AML-193 (cell line): ENCODE data around the gene DPP6.

ENCODE experiments used
- DNase-seq, 2 experiments: peaks; one replicate each; lab custom pipeline; 2025; lab: John Stamatoyannopoulos, UW

DPP6 gene

DNA sequence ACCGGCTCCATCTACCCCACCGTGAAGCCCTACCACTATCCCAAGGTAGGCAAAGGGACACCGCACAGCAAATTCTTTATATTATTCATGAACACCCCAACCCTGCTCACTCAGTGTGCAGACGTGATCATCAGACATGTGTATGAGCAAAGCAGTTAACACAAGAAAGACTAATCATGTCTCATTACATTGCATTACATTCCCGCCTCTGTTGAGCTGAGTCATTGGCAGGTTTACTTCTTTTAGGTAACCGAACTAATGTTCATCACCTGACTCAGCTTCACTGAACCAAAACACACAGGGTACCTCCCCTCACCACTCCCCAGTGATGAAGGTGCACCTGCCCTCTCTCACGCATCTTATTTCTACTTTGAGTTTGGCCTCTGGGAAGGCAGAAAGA is 717.3 kb downstream of the DPP6 start:
- DNase-seq: no peak

DNA sequence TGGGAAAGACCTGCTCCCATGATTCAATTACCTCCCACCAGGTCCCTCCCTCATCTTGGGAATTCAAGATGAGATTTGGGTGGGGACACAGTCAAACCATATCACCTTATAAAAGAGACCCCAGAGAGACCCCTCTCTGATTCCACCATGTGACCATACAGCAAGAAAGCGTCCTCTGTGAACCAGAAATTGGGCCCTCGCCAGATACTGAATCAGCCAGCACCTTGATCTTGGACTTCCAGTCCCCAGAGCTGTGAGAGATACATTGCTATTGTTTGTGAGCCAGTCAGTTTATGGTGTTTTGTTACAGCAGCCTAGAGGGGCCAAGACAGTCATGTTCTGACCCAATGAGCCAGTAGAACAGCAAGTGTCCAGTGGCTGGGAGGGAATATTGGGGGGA is 718.2 kb downstream of the DPP6 start:
- no peak for DNase-seq

GRCh38 chr7:154770962-154771361 is 718.8 kb downstream of the DPP6 start:
- DNase-seq: no peak

DNA sequence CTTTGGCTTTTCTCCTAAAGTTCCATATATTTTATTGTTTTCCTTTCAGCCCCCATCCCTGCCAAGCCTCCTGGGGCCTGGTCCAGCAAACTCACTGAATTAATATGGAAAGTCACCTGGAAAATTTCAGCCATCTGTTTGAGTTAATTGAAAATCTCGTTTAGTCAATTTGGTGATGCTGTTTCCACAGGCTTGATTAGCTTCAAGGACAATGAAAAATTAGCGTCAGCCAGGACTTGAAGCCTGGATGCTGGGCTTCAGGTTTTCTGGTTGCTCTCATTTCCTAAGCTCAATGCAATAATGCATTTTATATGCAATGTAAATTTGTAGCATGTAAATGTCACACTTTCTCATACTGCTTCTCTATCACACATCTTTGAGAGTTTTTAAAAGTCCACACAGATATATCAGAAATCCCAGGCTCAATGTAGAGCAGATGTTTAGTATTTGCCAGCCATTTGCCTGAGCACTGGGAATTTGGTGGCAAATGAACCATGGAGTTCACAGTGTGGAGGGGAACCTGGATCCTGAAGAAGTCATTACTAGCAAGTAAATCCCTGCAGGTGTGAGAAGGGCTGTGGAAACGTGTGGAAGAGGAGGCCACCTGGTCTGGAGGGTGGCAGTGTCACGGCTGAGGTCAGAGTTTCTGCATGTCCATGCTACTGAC is 722.2 kb downstream of the DPP6 start:
- no peak for DNase-seq

GRCh38 chr7:154775681-154776080 is 723.5 kb downstream of the DPP6 start:
- no peak for DNase-seq

DNA sequence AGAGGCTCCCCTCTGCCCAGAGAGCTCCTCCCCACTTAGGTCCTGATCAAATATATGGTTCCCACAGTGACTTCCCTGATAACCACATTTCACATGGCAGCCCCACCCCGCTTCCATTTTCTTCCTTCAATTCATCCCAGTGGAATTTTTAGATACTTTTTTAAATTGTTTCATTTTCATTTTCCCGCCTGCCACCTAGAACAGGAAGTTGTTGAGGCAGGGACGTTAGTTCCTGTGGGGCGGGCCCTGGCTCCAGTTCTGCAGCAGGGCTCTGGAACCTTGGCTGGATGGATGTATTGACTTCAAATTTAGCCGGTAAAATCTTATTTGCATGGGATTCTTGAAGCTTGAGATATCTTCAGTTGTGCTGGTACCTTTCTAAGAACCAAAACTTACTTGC is 724.2 kb downstream of the DPP6 start:
- DNase-seq: no peak

DNA sequence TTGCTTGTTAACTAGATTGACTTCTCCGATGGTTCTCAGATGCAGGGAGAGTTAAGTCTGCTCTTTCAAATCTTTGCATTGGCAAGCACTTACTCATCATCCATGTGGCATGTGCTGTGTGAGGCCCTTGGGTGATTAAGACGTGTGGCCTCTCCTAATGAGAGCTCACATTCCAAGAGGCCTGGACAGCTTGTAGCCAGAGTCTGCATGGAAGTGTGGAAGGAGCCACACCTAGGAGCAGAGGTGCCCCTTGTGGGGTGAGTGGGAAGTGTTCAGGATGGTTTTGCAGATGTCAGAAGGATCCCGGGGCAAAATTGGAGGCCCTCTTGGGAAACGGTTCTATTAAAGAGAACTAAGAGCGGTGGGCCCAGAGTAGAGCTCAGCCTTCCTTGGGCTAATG is 724.8 kb downstream of the DPP6 start:
- no peak for DNase-seq

GRCh38 chr7:154777489-154777888 is 725.3 kb downstream of the DPP6 start:
- no peak for DNase-seq

GRCh38 chr7:154777908-154778307 is 725.7 kb downstream of the DPP6 start:
- DNase-seq: no peak

DNA sequence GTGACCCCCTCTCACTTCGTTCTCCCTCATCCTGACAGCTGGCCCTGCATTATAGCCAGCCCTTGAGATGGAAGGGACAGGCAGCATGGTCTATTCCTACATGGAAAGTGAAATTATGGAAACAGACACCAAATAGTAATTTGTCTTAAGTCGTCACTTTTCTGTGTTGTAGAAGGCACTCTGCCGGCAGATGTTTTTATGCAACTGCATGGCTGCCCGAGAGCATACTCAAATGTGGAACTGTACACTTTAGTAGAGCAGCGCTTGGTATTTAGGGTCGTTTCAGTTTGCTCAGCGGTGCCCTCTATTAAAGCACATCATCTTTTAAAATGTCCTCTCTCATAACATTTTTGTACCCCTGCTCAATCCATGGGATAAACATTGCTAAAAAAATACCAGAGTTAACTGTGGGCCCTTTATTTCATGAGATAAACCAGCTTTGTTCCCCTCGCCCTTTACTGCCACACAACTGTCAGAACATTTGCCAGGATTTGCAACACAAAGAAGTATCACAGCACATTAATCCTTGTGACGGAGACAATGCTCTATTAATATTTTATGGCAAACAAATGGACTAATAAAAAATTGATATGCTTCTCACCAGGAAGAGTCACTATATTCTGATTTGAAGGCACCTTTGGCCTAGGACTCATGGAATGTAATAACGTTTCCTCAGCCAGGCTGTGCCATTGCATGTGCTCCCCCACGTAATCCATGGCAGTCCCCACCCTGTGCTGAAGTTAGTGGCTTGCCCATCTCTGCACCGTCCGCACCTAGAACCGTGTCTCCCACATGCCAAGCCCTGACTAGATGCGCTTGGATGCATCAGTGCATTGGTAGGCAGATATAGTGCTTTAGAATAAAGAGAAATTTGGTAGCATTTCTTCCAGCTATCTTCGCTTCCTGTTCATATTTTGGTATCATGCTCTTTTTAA is 729.4 kb downstream of the DPP6 start:
- no peak for DNase-seq

- DNase-seq: no peak
Measured at GRCh38 chr7:154783281-154783909, 731.2 kb downstream of the DPP6 start.

DNA sequence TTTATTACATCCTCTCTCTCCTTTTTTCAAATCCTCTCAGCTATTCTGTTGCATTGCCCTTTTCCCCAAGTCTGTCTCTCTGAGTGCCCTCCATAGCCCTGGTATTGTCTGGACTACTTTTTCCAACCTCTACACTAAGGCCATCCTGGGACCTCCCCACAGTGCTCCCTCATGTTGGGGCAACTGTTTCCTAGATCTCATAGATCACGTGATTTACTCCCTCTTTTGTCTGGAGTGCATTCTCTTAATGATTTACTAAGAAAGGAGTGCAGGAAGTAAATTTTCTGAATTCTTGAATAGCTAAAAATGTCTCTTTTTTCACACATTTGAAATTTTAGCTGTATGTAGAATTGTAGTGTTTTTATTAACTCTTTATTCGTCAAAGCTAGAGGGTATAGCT is 733.7 kb downstream of the DPP6 start:
- no peak for DNase-seq

DNA sequence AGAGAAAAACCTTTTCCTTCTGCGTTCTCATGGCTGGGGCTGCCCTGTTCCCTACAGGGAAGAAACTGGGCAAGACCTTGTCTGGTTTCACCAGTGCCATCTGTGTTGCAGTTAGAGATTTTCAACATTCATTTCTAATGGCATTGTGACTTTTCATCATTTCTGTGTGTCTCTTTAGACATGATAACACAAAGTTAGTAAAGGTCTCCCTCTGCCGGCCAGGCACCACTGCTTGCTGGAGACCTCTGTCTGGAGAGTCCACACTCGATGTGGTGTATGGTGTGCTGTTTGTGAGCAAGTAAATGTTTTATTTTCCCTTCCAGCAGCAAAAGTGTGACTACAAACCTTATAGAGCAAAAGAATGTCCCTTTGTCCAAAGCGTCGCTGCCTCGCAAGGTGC is 737.2 kb downstream of the DPP6 start:
- no peak for DNase-seq

DNA sequence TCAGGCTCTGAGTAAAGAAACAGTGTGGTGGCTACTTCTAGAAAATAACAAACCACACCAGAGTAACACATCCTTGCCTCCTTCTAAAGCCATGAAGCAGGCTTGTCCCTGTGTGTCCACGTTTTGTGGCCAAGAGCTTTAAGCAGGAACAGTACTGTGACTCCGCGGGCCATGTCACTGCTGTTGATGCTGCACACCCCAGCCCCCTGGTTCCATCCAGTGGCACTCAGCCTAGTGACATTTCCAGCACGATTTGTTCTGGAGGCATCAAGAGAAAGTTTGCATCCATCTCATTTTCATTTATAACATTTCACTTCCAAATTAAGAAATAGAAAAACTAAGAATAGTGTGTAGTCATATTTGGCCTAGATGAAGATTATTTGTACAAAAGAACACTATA is 739.4 kb downstream of the DPP6 start:
- DNase-seq: no peak

- DNase-seq: no peak
Measured at GRCh38 chr7:154792436-154793055, 740.3 kb downstream of the DPP6 start.

- no peak for DNase-seq
Measured at GRCh38 chr7:154794147-154794780, 742.1 kb downstream of the DPP6 start.

DNA sequence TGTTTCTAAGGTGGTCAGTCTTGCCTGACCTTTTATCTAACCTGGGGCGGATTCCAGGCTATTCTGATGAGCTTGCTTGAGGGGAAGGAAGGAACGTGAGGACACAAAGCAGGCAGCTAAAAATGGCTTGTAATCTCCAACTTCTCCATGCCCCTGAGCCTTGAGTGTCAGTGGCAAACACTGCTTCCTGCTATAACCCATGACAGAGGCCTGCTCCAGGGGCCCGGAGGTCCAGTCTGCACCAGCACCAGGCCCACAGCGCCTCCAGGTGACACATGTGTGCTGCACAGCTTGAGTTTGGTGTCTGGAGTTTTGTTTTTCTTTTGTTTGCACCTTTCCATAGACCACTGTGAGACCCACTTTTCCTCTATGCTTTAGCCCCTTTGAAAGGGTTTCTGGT is 742.8 kb downstream of the DPP6 start:
- no peak for DNase-seq

- no peak for DNase-seq
Measured at GRCh38 chr7:154795437-154795836, 743.2 kb downstream of the DPP6 start.

GRCh38 chr7:154804449-154804848 is 752.3 kb downstream of the DPP6 start:
- no peak for DNase-seq

DNA sequence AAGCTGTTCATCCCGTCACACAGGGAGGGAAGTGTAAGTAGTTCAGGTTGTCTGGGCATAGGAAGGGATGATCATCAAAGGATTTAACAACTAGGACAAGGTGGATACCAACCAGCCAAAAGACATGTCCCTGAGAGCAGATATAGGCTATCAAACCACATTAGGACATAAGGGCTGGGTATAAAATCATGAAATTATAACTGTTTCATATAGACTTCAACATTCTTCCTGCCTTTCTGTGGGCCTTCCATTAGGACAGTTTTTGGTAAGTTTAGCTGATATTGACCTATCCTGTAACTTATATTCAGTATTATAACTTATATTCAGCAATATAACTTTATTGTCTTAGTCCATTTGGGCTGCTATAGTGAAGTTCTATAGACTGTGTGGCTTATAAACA is 759.8 kb downstream of the DPP6 start:
- DNase-seq: no peak

- DNase-seq: no peak
Measured at GRCh38 chr7:154817224-154817896, 765.2 kb downstream of the DPP6 start.
